Activated CD8-positive, alpha-beta T cell treated with anti-CD3 and anti-CD28 coated beads, Interleukin-2, amount 10 ng/mL, durations not matched to agents 7 days and 5 days (primary cell): ENCODE results near the gene UBALD1. TPM values are rescaled to one million over a fixed set of nuclear protein-coding genes. Genes with fewer than 3 reads are reported as not detected.

Experiments used
- ATAC-seq: fragments of 150-1000 bp; cut with Tn5 transposase; one replicate; pipeline ENCODE4 v1.10.0; 2021; ENCODE audit warnings: moderate library complexity
- CTCF ChIA-PET: fragments of 350-600 bp; sonication (Branson Sonifier 250); formaldehyde crosslinking; loops from one replicate; lab custom pipeline; 2021; ENCODE audit warnings: antibody characterized with exemption; lab: Charles Lee
- POLR2A ChIA-PET: fragments of 350-600 bp; sonication (Branson Sonifier 250); formaldehyde crosslinking; loops from one replicate; lab custom pipeline; 2021; ENCODE audit warnings: antibody characterized with exemption; lab: Charles Lee
- DNase-seq: peaks from one replicate; pipeline ENCODE4 v3.0.0-alpha.2; 2020
- H3K27ac Mint-ChIP-seq: one replicate; pipeline ENCODE4 v1.8.0; 2021; ENCODE audit warnings: mild to moderate bottlenecking, mixed read lengths
- H3K27me3 Mint-ChIP-seq: one replicate; pipeline ENCODE4 v1.8.0; 2021; ENCODE audit warnings: low read depth, mixed read lengths
- H3K36me3 Mint-ChIP-seq: one replicate; pipeline ENCODE4 v1.8.0; 2021; ENCODE audit warnings: low read depth, mixed read lengths
- H3K4me1 Mint-ChIP-seq: one replicate; pipeline ENCODE4 v1.8.0; 2021; ENCODE audit warnings: low read depth, mixed read lengths
- H3K4me3 Mint-ChIP-seq: one replicate; pipeline ENCODE4 v1.8.0; 2021; ENCODE audit warnings: mild to moderate bottlenecking, mixed read lengths
- H3K9me3 Mint-ChIP-seq: one replicate; pipeline ENCODE4 v1.8.0; 2022; ENCODE audit warnings: mixed read lengths; ENCODE audit not compliant: insufficient read depth
- total RNA-seq, 2 experiments: library from RNA; stranded (reverse); gene quantifications; one replicate each; pipeline ENCODE4 v1.2.3, GENCODE V29; 2021

Gene UBALD1
- total RNA-seq, 2 experiments from 2014 or later = 15.0 to 18.9 TPM

DNA sequence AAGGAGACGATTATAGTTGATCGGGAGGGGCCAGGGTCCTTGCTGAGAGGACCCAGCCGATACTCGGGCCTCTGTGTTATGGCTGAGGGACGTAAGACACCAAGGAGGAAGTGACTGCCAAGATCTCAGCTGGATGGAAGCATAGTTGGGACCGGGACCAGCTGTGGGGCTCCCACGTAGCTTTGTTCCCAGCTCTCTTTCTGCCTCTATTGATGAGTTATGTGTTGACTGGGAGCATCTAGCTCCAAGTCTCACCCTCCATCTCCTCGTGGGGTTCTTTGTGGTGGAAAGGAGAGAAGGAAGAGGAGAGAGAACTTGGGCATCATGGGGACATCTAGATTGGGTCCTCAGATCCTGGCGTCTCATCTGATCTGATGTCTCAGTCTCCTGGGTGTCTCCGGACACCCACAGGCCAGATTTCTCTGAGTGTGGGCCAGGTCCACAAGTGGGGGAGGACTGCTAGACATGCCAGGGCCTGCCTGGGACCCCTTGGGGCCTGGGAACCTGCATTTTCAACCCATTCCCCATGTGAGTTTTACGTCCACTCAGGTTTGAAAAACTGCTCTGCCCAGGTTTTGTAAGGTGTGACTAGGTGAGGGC lies 11.0 kb upstream of the UBALD1 start:
- peak overlapping the region; percentile 99 for H3K4me3 Mint-ChIP-seq
- H3K36me3 Mint-ChIP-seq = peaks cover 24% of the 10 kb centered on the region
- CTCF ChIA-PET = interaction anchor here (1.0 to 3.1 kb wide), 5 partner anchors 9 to 114 kb away, joined by 5 to 27 read pairs (median 6); no protein-coding TSS in a partner anchor
- ATAC-seq = no peak
- peak overlapping the region; percentile 97 for H3K27ac Mint-ChIP-seq
- no peaks in the 10 kb centered on the region for H3K9me3 Mint-ChIP-seq
- POLR2A ChIA-PET = interaction anchor here (0.6 to 1.5 kb wide), 4 partner anchors 9 to 186 kb away, joined by 3 to 8 read pairs (median 4); no protein-coding TSS in a partner anchor
- peaks cover 36% of the 10 kb centered on the region for H3K4me1 Mint-ChIP-seq
- no peaks in the 10 kb centered on the region for H3K27me3 Mint-ChIP-seq
- DNase-seq = no peak

DNA sequence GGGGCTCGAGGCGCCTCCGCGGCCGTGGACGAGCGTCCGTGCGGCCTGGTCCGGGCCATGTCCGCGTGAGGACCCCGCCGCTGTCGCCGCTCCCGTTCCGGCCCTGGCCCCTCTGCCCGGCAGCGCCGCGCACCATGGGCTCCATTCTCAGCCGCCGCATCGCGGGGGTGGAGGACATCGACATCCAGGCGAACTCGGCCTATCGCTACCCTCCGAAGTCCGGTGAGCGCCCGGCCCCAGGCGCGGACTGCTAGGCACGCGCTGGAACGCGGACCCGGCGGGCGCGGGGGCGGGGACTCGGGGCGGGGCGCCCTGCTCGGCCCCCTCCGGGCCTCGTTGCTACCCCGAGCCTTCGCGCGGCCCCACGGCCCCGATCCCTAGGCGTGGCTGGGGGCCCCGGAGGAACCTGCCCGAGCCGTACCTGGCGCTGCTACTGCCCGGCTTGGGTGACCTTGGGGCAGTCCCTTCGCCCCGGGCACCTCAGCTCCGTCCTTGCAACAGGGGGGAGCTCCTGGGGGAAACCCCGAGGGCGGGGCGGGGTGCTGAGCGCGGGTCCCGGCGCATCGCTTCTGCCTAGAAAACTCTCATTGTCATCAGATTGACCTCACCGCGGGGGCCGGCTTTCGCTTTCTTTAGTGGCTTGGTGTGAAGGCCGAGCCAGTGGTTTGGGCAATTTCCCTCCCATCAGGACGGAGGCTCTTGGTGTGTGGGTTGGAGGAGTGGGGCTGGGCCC lies 10.3 kb upstream of the UBALD1 start:
- H3K27me3 Mint-ChIP-seq = no peaks in the 10 kb centered on the region
- H3K4me3 Mint-ChIP-seq = peak overlapping the region; percentile 99
- H3K9me3 Mint-ChIP-seq = no peaks in the 10 kb centered on the region
- ATAC-seq = peak; percentile 40
- H3K4me1 Mint-ChIP-seq = peaks cover 36% of the 10 kb centered on the region
- CTCF ChIA-PET = interaction anchor here (0.6 to 3.1 kb wide), 25 partner anchors 8 to 352 kb away, joined by 3 to 32 read pairs (median 5); partner anchors contain the start of genes ANKS3, CORO7, DNAAF8 and ROGDI
- POLR2A ChIA-PET = interaction anchor here (0.6 to 1.4 kb wide), 6 partner anchors 9 to 149 kb away, joined by 3 to 5 read pairs (median 3); partner anchors contain the start of gene HMOX2
- peak; percentile 77 for DNase-seq
- H3K27ac Mint-ChIP-seq = peak overlapping the region; percentile 97
- H3K36me3 Mint-ChIP-seq = peaks cover 24% of the 10 kb centered on the region

DNA sequence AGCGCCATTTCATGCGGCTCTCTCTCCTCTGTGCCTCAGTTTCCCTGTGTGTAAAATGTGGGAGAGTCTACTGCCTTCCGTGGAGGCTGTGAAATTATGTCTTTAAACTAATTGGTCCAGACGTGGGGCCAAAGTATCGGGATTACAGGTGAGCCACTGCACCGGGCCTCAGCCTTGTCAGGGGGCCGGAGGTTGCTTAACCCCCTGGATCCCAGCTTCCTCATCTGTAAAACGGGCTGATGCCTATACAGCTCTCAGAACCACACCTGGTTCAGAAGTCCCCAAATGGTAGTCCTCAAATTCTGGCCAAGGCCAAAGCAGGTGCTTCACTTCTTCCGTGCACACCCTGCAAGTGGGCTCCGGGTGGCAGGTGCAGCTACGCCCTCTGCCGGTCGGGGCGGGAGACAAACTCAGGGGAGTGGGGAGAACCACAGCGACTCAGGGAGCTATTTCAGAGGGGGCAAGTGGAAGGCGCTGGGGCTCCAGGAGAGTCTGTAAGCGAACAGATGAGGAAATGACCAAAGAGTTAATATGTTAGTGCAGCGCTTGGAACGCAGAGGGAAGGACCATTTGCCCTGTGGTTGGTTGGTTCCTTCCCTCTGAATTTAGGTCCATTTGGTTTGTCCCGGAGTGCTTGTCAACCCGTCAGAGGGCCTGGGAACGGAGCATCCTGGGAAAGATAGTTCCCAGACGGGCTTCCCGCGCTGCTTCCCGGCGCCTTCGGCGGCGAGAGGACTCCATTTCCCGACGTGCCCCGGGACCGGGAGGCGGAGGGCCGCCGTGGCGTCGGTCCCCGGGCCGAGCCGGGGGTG lies 9.5 kb upstream of the UBALD1 start, which contains the start of gene MGRN1:
Gene MGRN1 (plus strand): TSS at position 812 of the 812 bp plus-strand sequence. CDS start 135 bp downstream, outside the sequence.
- DNase-seq = peak; percentile 95
- CTCF ChIA-PET = interaction anchor here (0.6 to 3.1 kb wide), 29 partner anchors 8 to 351 kb away, joined by 3 to 32 read pairs (median 5); partner anchors contain the start of genes ANKS3, CORO7, DNAAF8 and HMOX2
- ATAC-seq = peak; percentile 89
- POLR2A ChIA-PET = interaction anchor here (0.6 to 1.4 kb wide), 7 partner anchors 8 to 149 kb away, joined by 3 to 5 read pairs (median 3); partner anchors contain the start of genes CDIP1 and HMOX2
- Mint-ChIP-seq H3K9me3 (no peaks in the 10 kb centered on the region), H3K27ac (peak within 1 kb of the TSS; percentile 99), H3K36me3 (peaks cover 22% of the 10 kb centered on the region), H3K4me3 (peak within 1 kb of the TSS; percentile 99), H3K27me3 (no peaks in the 10 kb centered on the region), H3K4me1 (peaks cover 36% of the 10 kb centered on the region)

DNA sequence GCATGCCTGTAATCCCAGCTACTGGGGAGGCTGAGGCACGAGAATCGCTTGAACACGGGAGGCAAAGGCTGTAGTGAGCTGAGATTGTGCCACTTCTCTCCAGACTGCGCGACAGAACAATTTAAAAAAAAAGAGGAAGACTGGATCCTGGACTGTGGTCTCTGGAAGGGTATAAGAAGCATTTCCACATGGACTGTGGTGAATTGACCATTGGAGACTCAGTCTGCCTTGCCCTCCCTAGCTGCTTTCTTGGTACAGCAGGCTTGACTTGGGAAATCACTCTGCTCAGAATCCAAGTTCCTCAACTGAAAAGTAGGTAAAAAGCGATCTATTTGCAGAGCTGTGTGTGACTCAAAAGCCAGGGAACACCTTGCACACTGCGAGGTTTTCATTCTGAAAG lies 8.9 kb upstream of the UBALD1 start:
- peak overlapping the region; percentile 99 for H3K4me3 Mint-ChIP-seq
- DNase-seq (no peak), ATAC-seq (no peak)
- H3K4me1 Mint-ChIP-seq = peaks cover 40% of the 10 kb centered on the region
- H3K9me3 Mint-ChIP-seq = no peaks in the 10 kb centered on the region
- peak overlapping the region; percentile 99 for H3K27ac Mint-ChIP-seq
- POLR2A ChIA-PET = interaction anchor here (0.7 to 1.1 kb wide), 3 partner anchors 38 to 119 kb away, joined by 3 read pairs; partner anchors contain the start of gene CDIP1
- peaks cover 18% of the 10 kb centered on the region for H3K36me3 Mint-ChIP-seq
- CTCF ChIA-PET = interaction anchor here (0.8 to 3.1 kb wide), 24 partner anchors 7 to 332 kb away, joined by 3 to 32 read pairs (median 5); partner anchors contain the start of genes ANKS3, CORO7, DNAAF8 and HMOX2
- no peaks in the 10 kb centered on the region for H3K27me3 Mint-ChIP-seq

DNA sequence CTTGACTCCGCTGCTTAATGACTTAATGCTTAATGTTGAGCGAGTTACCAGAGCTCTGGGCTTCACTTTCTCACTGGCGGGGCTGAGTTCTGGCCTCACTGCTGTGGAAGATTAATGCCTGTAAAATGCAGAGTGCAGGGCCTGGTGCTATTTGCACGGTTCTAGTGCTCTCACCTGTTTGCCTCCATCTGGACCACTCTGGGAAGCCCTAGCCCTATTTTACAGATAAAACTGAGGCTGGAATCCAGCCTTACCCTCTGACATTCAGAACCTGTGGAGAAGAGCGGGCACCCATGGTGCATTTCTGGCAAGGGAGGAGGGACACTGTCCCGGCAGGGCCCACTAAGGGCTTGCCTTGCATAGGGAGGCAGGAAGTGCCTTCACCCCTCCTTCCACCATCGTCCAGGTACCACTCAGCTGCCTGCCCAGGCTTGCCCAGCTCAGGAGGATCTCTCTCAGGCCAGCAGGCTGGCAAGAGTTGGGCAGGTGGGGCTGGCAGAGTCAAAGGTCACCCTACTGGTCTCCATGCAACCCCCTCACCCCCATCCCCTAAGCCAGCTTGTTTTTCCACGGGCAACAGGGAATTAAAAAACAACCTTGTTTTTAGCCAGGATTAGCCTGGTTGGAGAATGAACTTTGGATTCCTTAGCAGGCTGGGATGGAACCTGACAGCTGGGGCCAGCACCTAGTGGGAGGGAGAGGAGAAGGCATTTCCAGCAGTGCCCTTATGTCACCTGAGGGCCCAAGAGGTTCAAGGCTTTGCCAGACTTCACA lies 4.1 kb upstream of the UBALD1 start:
- H3K27ac Mint-ChIP-seq = peak overlapping the region; percentile 34
- POLR2A ChIA-PET = interaction anchor here (1.1 kb wide), 1 partner anchor 202 kb away, joined by 4 read pairs; the partner anchor contains the start of gene CORO7
- CTCF ChIA-PET = interaction anchor here (1.0 to 1.2 kb wide), 2 partner anchors 113 to 141 kb away, joined by 3 to 4 read pairs; no protein-coding TSS in a partner anchor
- DNase-seq (no peak), ATAC-seq (no peak)
- H3K4me3 Mint-ChIP-seq = no peak overlapping the region
- H3K27me3 Mint-ChIP-seq = no peaks in the 10 kb centered on the region
- H3K4me1 Mint-ChIP-seq = peaks cover 46% of the 10 kb centered on the region
- no peaks in the 10 kb centered on the region for H3K36me3 Mint-ChIP-seq
- no peaks in the 10 kb centered on the region for H3K9me3 Mint-ChIP-seq

DNA sequence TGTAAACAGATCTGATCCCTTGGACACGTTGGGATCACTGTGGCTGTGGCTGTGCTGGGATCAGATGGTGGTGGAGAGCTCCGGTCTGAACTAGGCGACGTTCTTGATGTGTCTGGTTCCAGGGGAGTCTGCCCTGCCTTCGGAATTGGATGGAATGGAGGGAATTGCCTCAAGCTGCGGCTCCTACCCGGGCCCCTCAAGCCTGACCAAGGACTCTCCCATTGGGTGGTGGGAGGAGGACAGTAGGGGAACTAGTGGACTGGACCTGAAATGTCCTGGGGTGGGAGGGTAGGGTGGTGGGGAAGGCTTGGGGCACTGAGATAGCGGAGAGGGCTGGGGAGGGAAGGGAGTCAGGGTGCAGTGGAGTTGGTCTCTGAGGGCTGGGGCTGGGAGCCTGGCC lies 3.2 kb upstream of the UBALD1 start:
- ATAC-seq (no peak), DNase-seq (no peak)
- peaks cover 43% of the 10 kb centered on the region for H3K4me1 Mint-ChIP-seq
- ChIA-PET POLR2A (no interaction called here), CTCF (interaction anchor here (1.0 to 2.5 kb wide), 4 partner anchors 20 to 215 kb away, joined by 3 to 7 read pairs (median 4); no protein-coding TSS in a partner anchor)
- H3K4me3 Mint-ChIP-seq = peak overlapping the region; percentile 31
- H3K9me3 Mint-ChIP-seq = no peaks in the 10 kb centered on the region
- peak overlapping the region; percentile 34 for H3K27ac Mint-ChIP-seq
- H3K36me3 Mint-ChIP-seq = no peaks in the 10 kb centered on the region
- H3K27me3 Mint-ChIP-seq = no peaks in the 10 kb centered on the region

DNA sequence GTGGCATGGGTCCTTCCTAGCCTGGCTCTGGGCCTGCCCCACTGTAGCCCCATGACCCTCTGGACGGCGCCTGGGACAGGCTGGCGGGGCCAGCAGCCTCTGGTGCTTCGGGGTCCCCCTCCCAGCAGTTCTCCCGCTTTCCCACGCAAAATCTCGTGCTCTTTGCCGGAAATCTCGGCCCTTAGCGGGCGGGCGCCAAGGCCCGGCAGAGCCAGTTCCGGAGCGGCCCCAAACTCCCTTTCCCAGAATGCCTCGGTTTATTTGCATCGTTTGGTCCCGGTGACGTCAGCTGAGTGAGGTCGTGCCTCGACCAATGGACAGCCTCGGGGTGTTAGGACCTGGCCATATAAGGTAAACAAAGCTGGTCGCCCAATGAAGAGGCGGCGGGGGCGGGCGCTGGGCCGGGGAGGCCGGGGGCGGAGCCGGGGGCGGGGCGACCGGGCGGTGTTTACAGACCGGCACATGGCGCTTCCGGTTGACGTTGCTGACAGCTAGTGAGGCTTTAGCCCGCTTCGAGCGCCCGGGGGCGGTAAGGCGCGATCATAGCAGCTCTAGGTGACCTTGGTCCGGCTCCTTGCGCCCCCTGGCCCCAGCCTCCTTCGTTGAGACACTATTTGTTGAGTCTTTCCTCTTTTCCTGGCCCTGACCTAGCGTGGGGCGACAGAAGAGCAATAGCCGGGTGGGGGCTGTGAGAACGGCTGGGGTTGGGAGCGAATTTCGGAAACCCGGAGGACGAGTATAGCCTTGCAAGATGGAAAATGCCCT lies 1.5 kb upstream of the UBALD1 start:
- CTCF ChIA-PET = interaction anchor here (0.7 to 2.5 kb wide), 15 partner anchors 9 to 345 kb away, joined by 3 to 27 read pairs (median 4); partner anchors contain the start of genes HMOX2, MGRN1 and ZNF500
- Mint-ChIP-seq H3K9me3 (no peaks in the 10 kb centered on the region), H3K4me1 (peaks cover 44% of the 10 kb centered on the region), H3K4me3 (peak overlapping the region; percentile 97), H3K27me3 (no peaks in the 10 kb centered on the region), H3K27ac (peak overlapping the region; percentile 99), H3K36me3 (no peaks in the 10 kb centered on the region)
- POLR2A ChIA-PET = interaction anchor here (0.6 to 2.1 kb wide), 10 partner anchors 9 to 141 kb away, joined by 3 to 8 read pairs (median 3); partner anchors contain the start of genes HMOX2 and MGRN1
- DNase-seq (peak; percentile 100), ATAC-seq (peak; percentile 91)

DNA sequence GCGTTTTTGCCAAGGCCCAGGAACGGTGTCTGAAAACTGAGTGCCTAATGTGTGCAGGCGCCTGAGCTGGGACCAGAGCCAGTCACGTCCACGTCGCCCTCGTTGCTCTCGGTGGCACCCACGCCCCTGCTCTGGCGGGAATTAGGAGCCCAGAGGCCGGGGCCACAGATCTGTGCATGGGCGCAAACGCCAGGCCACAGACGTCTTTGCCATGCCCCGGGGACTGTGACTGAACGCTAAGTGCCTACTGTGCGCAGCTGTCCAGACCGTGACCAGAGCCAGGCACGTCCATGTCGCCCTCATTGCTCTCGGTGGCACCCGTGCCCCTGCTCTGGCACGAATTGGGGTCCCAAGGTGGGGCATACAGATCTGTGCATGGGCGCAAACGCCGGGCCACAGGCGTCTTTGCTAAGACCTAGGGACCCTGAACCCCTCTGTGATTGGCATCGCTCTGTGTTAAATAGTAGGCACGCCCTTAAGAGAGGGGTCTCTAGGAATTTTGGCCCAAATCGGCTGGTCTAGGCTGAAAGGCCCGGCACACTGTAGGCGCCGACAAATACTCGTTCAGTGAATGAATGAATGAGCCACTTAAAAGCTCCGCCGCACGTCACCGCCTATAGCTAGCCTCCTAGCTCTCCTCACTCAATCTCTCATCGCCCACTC lies 827 bp upstream of the UBALD1 start:
- POLR2A ChIA-PET = interaction anchor here (0.6 to 2.1 kb wide), 6 partner anchors 9 to 140 kb away, joined by 3 to 8 read pairs (median 4); partner anchors contain the start of genes HMOX2 and MGRN1
- peak overlapping the region; percentile 85 for H3K27ac Mint-ChIP-seq
- H3K9me3 Mint-ChIP-seq = no peaks in the 10 kb centered on the region
- ATAC-seq (no peak), DNase-seq (no peak)
- peaks cover 44% of the 10 kb centered on the region for H3K4me1 Mint-ChIP-seq
- H3K4me3 Mint-ChIP-seq = peak overlapping the region; percentile 89
- no peaks in the 10 kb centered on the region for H3K36me3 Mint-ChIP-seq
- CTCF ChIA-PET = interaction anchor here (0.8 to 2.5 kb wide), 7 partner anchors 10 to 345 kb away, joined by 3 to 27 read pairs (median 7); partner anchors contain the start of gene MGRN1
- H3K27me3 Mint-ChIP-seq = no peaks in the 10 kb centered on the region
